GM18507 (cell line): ENCODE measurements around the gene PITPNM1.
A peak's percentile ranks its signal among the peaks of the same experiment; 100 is the strongest.
"Not testable (repeated sequence)": the region's sequence is repeated elsewhere in the genome, so short reads cannot be mapped to it uniquely, and the experiment has no call there.

Experiments
- DNase-seq: peaks from one replicate; pipeline ENCODE4 v3.0.0; 2011; ENCODE audit warnings: low read depth; ENCODE audit not compliant: insufficient read length; ENCODE audit errors: extremely low spot score
- FAIRE-seq: peaks from 2 replicates; lab custom pipeline; 2011; peaks lifted over from hg19 to GRCh38; lab: Jason Lieb, UNC

PITPNM1 gene

DNA sequence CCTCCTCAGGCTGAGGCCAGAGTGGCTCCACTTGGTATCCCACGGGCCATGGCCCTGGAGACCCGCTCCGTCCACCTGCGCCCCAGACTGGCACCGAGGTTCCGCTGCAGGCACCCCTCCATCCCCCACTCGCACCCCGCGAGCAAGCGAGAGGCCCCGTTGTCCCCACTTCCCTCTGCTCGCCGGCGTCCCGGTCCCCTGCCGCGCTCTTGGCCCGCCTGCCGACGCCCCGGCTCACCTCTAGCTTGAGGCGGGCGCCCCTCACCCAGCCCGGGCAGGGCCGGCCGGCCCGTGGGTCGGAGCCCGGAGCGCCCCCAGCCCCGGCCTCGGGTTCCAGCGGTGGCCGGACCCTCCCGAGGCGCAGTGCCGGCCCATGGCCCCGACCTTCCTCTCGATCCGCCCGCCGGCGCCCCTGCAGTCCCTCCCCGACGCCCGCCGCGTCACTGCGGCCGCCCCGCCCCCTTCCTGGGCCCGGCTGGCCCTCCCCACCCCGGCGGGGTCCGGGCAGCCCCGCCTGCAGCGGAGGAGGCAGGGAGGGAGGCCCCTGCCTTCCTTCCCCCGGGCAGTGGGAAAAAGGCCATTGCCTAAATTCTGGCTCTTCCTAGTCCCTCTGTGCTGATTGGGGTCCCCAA is at the start of gene PITPNM1:
Gene PITPNM1 (minus strand): TSS at position 414 of the 632 bp plus-strand sequence. CDS start 1,183 bp downstream, outside the sequence.
- peak; percentile 59 for FAIRE-seq

DNA sequence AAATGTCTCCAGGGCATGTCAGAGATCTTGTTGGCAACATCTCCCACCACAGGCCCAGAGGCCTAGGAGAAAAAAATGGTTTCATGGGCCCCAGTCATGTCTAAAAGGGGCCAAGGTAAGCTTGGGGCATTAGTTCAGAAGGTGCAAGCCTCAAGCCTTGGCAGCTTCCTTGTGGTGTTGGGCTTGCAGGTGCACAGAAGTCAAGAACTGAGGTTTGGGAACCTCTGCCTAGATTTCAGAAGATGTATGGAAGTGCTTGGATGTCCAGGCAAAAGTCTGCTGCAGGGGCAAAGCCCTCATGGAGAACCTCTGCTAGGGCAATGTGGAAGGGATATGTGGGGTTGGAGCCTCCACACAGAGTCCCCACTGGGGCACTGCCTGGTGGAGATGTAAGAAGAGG is 46.5 kb upstream of the PITPNM1 start:
- FAIRE-seq, DNase-seq: not testable (repeated sequence)

More for the DNA sequence above, at the start of gene PITPNM1:
- DNase-seq, result peak; percentile 70

DNA sequence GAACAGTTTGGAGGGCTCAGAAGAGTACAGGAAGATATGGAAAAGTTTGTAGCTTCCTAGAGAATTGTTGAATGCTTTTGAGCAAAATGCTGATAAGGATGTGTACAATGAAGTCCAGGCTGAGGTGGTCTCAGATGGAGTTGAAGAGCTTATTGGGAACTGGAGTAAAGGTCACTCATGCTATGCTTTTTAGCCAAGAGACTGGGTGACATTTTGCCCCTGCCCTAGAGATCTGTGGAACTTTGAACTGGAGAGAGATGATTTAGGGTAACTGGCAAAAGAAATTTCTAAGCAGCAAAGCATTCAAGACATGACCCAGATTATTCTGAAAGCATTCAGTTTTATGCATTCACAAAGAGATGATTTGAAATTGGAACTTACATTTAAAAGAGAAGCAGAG is 46.0 kb upstream of the PITPNM1 start:
- no peak for FAIRE-seq

DNA sequence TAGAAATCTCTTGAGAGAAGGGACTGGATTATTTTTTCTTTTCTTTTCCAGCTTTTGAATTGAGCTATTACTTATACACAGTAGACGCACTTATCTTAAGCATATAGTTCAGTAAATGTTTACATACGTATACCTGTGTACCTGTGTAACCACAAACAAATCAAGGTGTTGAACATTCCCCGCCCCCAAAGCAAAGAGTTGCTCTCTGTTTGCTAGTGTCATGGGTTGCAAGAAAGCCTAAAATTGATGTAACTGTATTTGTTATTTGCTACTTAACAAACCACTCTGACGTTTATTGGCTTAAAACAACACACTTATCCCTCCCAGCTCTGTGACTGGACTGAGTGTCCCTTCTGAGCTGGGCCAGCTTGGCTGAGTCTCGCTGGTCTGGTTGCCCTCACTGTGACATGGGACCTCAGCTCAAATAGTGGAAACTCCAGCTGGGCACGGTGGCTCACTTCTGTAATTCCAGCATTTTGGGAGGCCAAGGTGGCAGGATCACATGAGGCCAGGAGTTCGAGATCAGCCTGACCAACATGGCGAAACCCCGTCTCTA is 43.5 kb upstream of the PITPNM1 start:
- FAIRE-seq, result no peak
- DNase-seq, result no peak

More for the DNA sequence above, 46.0 kb upstream of the PITPNM1 start:
- no peak for DNase-seq

DNA sequence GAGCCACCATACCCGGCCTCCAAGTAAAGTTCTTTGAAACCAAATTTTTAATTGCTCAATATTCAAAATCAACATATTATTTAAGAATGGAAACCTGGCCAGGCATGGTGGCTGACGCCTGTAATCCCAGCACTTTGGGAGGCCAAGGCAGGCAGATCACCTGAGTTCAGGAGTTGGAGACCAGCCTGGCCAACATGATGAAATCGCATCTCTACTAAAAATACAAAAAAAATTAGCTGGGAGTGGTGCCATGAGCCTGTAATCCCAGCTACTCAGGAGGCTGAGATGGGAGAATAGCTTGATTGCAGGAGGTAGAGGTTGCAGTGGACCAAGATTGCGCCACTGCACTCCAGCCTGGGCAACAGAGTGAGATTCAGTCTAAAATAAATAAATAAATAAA is 42.9 kb upstream of the PITPNM1 start:
- not testable (repeated sequence) for FAIRE-seq, DNase-seq

DNA sequence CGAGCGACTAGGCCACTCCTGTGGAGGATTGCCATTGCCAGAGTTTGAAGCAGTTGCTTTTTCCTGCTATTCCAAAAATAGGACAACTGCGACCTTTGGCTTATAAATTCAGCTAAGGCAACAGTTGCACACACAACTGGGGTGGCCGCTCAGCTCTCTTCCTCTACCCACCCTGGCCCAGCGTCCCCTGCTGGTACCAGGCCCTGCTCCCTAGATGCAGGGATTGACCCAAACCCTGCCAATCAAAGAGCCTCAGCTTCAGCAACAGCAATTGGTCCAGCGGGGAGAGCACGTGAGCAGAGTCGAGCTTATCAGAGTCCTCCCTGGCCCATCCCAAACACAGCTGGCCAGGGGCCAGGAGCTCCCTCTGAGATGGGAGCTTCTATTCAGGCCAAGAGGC is 40.1 kb upstream of the PITPNM1 start:
- FAIRE-seq (no peak), DNase-seq (no peak)

DNA sequence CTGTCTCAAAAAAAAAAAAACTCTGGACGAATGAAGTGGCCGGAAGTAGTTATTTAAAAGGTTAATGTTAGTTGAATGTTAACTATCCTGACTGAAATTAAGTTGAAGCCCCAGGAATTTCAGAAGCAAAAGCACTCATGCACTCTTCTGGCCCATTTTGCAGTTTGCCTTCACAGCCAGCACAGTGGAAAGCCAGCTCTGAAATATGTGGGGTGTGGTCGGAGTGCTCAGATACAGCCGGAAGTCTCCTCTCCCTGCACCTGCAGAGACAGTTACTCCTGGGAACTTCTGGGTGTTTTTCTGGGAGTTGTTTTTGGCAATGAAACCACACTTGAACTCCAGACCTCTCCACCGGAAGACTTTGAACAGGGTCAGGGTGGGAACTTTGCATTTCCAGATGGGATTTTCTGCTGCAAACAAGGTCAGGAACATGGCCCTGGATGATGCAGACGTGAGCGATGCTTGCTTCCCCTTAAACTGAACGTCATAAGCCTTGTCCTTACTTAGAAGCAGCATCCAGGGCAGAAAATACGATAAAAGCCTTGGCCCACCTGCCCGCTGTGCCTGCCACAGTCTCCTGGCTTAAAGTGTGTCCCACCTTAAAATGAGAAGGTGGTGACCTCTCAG is 39.6 kb upstream of the PITPNM1 start:
- no peak for DNase-seq
- peak; percentile 50 for FAIRE-seq

DNA sequence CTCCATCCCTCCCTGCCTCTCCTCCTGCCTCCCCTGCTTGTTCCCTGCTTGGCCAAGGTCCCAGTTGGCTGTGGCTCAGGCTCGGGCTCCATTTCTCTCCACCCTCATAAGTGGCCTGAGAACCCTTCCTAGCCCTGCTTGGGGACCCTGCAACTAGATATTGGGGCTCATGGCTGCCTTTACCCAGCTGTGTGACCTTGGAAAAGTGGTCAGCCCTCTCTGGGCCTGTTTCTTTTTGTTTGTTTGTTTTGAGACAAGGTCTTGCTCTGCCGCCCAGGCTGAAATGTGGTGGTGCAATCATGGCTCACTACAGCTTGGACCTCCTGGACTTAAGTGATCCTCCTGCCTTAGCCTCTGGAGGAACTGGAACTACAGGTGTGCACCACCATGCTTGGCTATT is 38.4 kb upstream of the PITPNM1 start:
- no peak for FAIRE-seq
- no peak for DNase-seq

DNA sequence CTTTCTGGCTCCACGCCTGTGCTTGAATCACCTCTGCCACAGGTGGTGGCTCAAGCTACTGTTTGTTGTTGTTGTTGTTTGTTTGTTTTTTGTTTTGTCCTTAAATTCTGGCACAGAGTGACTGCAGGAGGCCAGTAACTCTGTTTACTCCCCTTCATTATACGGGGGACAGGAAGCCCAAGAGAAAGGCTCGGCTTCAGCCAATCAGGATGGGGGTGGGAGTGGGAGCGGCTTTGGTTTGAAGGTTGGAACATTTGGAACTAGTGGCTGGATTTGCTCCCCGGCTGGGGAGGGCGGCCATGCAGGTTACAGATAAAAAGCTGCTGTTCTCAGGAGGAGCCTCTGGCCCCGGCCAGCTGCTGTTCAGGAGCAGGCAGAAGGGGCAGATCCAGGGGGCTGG is 37.8 kb upstream of the PITPNM1 start:
- FAIRE-seq, result no peak
- DNase-seq, result no peak

DNA sequence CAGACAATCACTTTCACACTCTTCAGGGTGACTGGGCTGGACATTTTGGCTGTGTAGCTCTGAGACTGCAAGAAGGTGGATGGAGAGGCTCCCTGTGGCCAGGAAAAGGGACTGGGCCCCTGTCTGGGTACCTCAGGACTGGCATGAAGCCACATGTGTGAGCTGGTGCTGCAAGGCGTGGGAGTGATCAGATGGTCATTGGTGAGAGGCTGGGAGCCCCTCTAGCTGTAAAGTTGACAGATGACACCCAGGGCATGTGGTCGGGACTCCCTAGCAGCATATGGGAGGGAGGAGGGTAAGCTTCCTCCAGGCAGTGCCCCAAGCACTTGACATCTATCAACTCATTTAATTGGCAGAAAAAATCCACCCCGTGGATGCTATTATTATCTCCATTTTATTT is 37.0 kb upstream of the PITPNM1 start:
- no peak for DNase-seq

DNA sequence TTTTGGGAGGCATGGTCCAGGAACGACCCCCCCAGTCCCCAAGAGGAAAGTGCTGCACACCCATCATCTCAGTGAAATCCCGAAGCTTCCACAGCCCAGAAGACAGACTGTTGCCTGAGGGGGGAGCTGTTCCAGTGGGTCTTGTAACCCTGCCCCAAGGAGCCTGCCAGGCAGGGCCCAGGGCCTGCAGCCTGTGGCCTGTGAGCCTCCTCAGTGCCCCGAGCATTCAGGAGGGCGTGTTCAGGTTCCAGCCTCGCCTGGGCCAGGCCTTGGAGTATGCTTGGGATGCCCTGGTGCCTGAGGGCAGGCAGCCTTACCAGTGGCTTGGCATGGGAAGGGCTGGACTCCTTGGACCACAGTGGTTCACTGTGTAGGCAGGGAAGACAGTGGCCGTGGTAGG is 36.0 kb upstream of the PITPNM1 start:
- DNase-seq, result no peak
- FAIRE-seq, result no peak

More for the DNA sequence above, 37.0 kb upstream of the PITPNM1 start:
- FAIRE-seq, result no peak

DNA sequence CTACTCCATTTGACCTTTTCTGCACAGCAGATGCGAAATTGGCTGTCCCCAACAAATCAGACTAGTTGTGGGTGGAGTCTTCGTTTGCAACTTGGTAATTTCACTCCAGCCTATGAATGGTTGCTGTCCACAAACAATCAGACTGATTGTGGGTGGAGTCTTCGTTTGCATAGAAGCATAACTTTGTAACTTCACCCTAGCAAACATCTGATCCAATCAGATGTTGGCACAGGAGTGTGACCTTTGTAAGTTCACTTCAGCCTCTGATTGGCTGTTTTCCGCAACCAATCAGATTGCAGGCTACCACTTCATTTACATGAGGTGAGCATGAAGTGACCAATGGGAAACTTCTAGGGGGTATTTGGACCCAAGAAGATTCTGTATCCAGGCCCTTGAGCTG is 34.4 kb upstream of the PITPNM1 start:
- no peak for FAIRE-seq
- no peak for DNase-seq

DNA sequence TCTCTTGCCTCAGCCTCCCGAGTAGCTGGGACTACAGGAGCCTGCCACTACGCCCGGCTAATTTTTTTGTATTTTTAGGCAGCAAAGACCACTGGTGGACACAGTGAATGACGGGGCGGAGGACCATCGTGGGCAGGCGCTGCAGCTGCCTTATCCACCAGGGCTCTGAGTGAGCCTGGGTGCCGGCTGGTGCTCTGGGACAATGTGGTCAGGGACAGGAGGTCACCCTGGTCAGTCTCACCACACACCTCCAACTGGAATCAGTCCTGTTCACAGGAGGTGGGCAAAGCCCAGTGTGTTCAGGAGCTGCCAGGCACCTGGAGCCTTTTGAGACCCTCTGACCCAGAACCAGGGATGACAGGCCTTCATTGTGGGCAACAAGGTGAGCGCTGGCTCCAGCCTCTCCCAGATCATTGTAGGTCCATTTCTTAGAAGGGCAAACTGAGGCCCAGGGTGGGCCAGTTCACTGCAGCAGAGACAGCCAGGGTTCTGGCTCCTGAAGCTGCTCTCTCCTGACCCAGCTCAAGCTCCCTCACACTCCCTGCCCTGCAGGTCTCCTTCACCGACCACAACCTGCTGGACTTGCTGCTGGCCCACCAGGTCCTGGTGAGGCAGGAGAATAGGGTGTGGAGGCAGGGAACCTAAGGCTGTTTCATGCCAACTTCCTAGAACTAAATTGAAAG is 33.8 kb upstream of the PITPNM1 start:
- DNase-seq (no peak), FAIRE-seq (no peak)

DNA sequence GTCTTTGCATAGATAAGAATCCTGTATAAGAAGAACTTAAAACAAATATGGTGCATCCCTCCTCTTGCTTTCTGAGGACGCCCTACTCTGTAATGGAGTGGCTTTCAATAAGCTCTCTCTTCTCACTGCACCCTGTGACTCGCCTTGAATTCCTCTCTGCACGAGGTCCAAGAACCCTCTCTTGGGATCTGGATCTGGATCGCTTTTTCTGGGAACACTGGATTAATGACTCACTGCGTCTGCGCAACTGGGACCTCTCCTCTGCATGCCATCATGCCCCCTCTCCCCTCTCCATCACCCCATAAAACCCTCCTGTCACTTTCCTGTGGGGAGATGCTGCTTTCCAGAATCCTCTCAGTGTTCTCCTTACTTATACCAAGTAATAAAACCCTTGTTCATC is 33.1 kb upstream of the PITPNM1 start:
- DNase-seq (no peak), FAIRE-seq (no peak)

DNA sequence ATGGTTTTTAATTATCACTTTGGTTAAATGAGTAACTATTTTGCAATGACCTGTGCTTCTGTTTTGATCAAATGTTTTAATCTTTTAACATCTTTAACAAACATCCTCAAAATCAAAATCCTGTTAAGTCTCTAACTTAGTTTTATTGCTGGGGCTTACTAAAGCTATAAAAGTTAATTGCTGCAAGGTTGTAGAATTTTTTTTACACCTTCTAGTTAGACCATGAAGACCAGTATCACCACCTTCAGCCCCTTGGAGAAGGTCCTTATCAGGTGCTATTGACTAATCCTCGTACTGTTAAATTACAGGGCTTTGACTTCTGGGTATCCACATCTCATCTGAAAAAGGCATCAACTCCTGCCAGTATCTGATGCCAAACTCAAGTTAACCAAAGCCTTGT is 30.4 kb upstream of the PITPNM1 start:
- FAIRE-seq, result no peak
- no peak for DNase-seq

DNA sequence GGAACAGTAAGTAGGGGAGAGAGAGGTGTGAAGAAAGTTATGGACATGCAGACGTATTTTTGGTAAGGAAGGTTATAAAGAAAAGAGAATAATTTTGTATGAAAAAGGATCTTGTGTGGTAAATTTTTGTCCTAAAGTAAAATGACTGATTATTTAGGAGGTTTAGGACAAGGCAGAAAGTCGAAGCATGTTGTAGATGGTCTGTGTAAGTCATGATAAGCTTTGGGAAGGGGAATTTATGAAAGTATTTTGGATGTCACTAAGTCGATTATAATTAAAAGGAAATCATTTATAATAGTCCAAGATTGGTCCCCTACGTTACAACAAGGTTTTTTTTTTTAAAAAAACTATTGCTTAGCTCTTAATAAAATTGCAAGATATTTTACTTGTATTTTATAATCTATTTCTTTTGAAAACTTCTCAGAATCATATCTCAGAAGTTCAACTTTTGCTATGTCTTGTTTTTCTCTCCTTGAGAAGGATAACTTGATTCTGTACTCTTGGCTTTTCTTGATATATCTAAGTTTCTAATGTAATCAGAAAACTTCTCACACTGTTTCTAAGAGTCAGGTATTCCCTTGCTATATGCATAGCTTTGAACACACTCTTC is 29.0 kb upstream of the PITPNM1 start:
- DNase-seq, result no peak
- FAIRE-seq, result no peak

DNA sequence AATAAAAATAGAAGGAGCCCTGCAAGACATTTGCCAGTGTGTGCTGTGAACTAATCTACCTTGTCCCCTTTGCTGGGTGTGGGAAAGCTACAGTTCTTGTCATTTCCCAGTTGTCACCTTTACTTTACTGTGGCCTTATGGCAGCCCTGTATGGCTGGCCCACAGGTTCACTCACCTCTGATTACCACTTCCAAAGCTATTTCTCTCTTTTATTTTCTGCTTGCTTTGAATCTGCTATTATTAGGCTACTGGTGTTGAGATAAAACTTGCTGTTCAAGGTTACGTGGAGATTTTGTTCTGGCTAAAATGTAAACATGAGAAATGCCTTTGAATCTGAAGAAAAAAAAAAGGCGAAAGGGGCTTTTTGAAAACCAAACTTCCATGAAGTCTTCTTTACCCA is 27.7 kb upstream of the PITPNM1 start:
- DNase-seq (no peak), FAIRE-seq (no peak)

DNA sequence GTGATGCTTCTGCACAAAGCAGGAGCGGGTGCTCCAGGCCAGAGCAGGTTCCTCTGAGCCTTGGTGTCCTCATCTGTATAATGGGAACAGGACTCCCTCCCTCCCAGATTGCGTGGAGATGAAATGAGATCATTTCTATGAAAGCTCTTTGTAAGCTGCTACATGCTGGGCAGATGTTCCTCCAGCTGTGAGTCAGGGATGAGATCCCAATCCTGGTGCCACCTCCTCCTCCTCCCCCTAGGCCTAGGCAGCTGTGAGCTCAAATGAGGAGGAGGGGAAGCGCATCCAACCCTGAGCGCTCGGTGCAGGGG is 25.1 kb upstream of the PITPNM1 start:
- DNase-seq (no peak), FAIRE-seq (no peak)

DNA sequence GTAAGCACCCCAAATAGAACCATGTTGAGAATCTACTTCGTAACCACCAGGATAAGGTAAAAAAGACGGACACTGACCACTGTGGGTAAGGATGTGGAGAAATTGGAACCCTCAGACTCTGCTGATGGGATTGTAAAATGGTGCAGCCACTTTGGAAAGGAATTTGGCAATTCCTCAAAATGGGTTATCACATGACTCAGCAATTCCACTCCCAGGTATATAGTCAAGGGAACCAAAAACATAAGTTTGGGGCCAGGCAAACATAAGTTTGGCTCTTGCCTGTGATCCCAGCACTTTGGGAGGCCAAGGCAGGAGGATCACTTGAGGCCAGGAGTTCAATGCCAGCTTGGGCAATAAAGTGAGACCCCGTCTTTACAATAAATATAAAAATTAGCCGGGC is 23.2 kb upstream of the PITPNM1 start:
- DNase-seq (no peak), FAIRE-seq (no peak)

DNA sequence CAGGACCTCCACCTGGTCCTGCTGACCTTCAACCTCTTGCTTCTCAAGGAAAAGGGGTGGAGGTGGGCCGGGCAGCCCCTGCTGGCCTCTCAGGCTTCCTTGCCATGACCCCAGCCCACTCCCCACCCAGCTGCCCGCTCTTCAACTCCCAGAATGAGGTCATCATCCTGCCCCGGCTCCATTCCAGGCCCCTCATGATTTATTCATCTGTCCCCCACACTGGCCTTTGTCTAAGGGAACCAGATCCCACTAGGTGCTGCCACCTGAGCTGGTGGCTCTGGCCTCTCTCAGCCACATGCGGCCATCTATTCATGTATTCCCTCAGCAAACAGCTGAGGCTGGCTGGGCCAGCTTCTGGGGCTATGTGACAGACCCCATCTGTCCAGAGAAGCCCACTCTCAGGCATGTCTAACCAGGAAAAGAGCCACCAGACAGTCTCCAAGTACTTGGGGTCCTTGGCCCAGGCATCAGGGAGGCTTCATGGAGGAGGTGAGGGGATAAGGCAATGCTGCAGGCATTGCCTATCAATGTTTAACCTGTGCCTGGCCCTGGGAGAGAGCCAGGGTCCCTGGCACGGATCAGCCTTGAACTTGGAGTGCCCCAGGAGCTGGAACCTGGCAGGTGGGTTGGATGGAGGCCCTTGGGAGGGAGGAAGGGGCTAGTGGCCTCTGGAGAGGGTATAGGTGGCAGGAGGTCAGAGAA is 20.3 kb upstream of the PITPNM1 start:
- no peak for FAIRE-seq
- DNase-seq, result no peak
